HepG2 (cell line): Measurements from ENCODE around the gene AGPAT2. TPM values are rescaled to one million over a fixed set of nuclear protein-coding genes. Genes with fewer than 3 reads are reported as not detected.

Source experiments
- BCL3 ChIP-seq: sonication (generic); formaldehyde crosslinking; IDR thresholded peaks from 2 replicates; pipeline ENCODE4 v1.5.1; 2020; ENCODE audit warnings: mild to moderate bottlenecking, missing genetic modification reagents, moderate library complexity
- GABPB1 ChIP-seq: IDR thresholded peaks from 2 replicates; pipeline ENCODE4 v1.6.1; 2016; ENCODE audit warnings: mild to moderate bottlenecking, missing genetic modification reagents, moderate library complexity, missing compliant biosample characterization
- HES4 ChIP-seq: sonication (generic); formaldehyde crosslinking; IDR thresholded peaks from 2 replicates; pipeline ENCODE4 v1.9.0; 2021; ENCODE audit warnings: mild to moderate bottlenecking, missing genetic modification reagents, borderline replicate concordance
- HIC2 ChIP-seq: sonication (generic); formaldehyde crosslinking; IDR thresholded peaks from 2 replicates; pipeline ENCODE4 v1.9.0; 2022; ENCODE audit warnings: low read depth, missing genetic modification reagents
- HMG20B ChIP-seq: conservative IDR thresholded peaks from 2 replicates; pipeline ENCODE4 v1.6.1; 2016; ENCODE audit warnings: missing genetic modification reagents, missing compliant biosample characterization
- HOXA3 ChIP-seq: sonication (generic); formaldehyde crosslinking; IDR thresholded peaks from 2 replicates; pipeline ENCODE4 v1.5.0; 2020; ENCODE audit warnings: missing genetic modification reagents
- JUNB ChIP-seq: sonication (generic); formaldehyde crosslinking; IDR thresholded peaks from 2 replicates; pipeline ENCODE4 v1.8.0; 2022; ENCODE audit warnings: missing genetic modification reagents, mild to moderate bottlenecking, borderline replicate concordance
- KAT8 ChIP-seq: IDR thresholded peaks from 2 replicates; pipeline ENCODE4 v1.6.1; 2016; ENCODE audit warnings: missing genetic modification reagents, missing compliant biosample characterization
- KDM4B ChIP-seq: sonication (generic); formaldehyde crosslinking; IDR thresholded peaks from 2 replicates; pipeline ENCODE4 v1.4.0; 2020; ENCODE audit warnings: missing genetic modification reagents
- KLF16 ChIP-seq, 2 experiments: sonication (generic) in 1 of 2; formaldehyde crosslinking in 1 of 2; IDR thresholded peaks; 2 replicates each; pipeline versions ENCODE4 v1.6.1 to v1.8.0; 2016 to 2023; ENCODE audit warnings: missing genetic modification reagents in 2 of 2, missing compliant biosample characterization in 1 of 2
- MAX ChIP-seq: IDR thresholded peaks from 2 replicates; pipeline ENCODE4 v1.6.1; 2012; ENCODE audit warnings: inconsistent platforms
- NCOA2 ChIP-seq: sonication (generic); formaldehyde crosslinking; IDR thresholded peaks from 2 replicates; pipeline ENCODE4 v1.8.0; 2022; ENCODE audit warnings: inconsistent platforms
- RELA ChIP-seq: sonication (generic); formaldehyde crosslinking; IDR thresholded peaks from 2 replicates; pipeline ENCODE4 v1.4.0; 2020; ENCODE audit warnings: missing genetic modification reagents
- SALL1 ChIP-seq: sonication (generic); formaldehyde crosslinking; IDR thresholded peaks from 2 replicates; pipeline ENCODE4 v1.8.0; 2022; ENCODE audit warnings: mild to moderate bottlenecking, missing genetic modification reagents
- SIX1 ChIP-seq: sonication (generic); formaldehyde crosslinking; IDR thresholded peaks from 2 replicates; pipeline ENCODE4 v1.4.0; 2020; ENCODE audit warnings: missing genetic modification reagents, borderline replicate concordance
- SP140L ChIP-seq: sonication (generic); formaldehyde crosslinking; IDR thresholded peaks from 2 replicates; pipeline ENCODE4 v1.4.0; 2020; ENCODE audit warnings: missing genetic modification reagents, borderline replicate concordance
- TCF7 ChIP-seq: sonication (generic); IDR thresholded peaks from 2 replicates; pipeline ENCODE4 v1.6.1; 2016; ENCODE audit warnings: antibody characterized with exemption, low read depth
- TFE3 ChIP-seq: IDR thresholded peaks from 2 replicates; pipeline ENCODE4 v1.6.1; 2016
- ZFP82 ChIP-seq: sonication (generic); formaldehyde crosslinking; IDR thresholded peaks from 2 replicates; pipeline ENCODE4 v1.5.1; 2020; ENCODE audit warnings: mild to moderate bottlenecking, missing genetic modification reagents, borderline replicate concordance
- ZNF263 ChIP-seq: sonication (generic); formaldehyde crosslinking; IDR thresholded peaks from 2 replicates; pipeline ENCODE4 v1.4.0; 2020; ENCODE audit warnings: missing genetic modification reagents
- ZNF264 ChIP-seq: sonication (generic); formaldehyde crosslinking; IDR thresholded peaks from 2 replicates; pipeline ENCODE4 v1.4.0; 2020; ENCODE audit warnings: missing genetic modification reagents
- ZNF589 ChIP-seq: sonication (generic); formaldehyde crosslinking; conservative IDR thresholded peaks from 2 replicates; pipeline ENCODE4 v1.8.0; 2022; ENCODE audit warnings: mild to moderate bottlenecking, moderate library complexity, missing genetic modification reagents
- ZSCAN5A ChIP-seq: sonication (generic); formaldehyde crosslinking; IDR thresholded peaks from 2 replicates; pipeline ENCODE4 v1.8.0; 2022; ENCODE audit warnings: mild to moderate bottlenecking, missing genetic modification reagents, borderline replicate concordance
- polyA plus RNA-seq, 8 experiments: library from polyadenylated mRNA; depleted of rRNA in 3 of 8; stranded (reverse) in 7 of 8; unstranded in 1 of 8; fragments of >200 nt; fragmentation: Illumina TruSeq in 4 of 8; extraction: Trizol in 4 of 8; gene quantifications; 2 replicates each; pipeline versions ENCODE4 v1.2.1 to v1.2.3, GENCODE V29; 2011 to 2016; ENCODE audit warnings: low read depth in 4 of 8, missing spikeins in 1 of 8, mixed read lengths in 1 of 8; ENCODE audit not compliant: insufficient read depth in 1 of 8
- total RNA-seq, 5 experiments: library from RNA; depleted of rRNA; stranded (reverse); fragments of >200 nt; fragmentation: Illumina TruSeq; extraction: Trizol; gene quantifications; 2 replicates each; pipeline ENCODE4 v1.2.3, GENCODE V29; 2016; ENCODE audit warnings: low read depth in 1 of 5

Gene AGPAT2
- total and polyA plus RNA-seq, 2 of the 13 experiments (the other 11 are each of a cell fraction or from before 2014, with no cell fraction given), result 3.9 to 25.8 TPM

- TF ChIP-seq HES4 (CRISPR knock-in tag) (no peak), ZNF589 (no peak), GABPB1 (CRISPR knock-in tag) (peak; percentile 23), TCF7 (peak; percentile 77), JUNB (CRISPR knock-in tag) (no peak), BCL3 (CRISPR knock-in tag) (no peak), NCOA2 (CRISPR knock-in tag) (peak; percentile 89), SP140L (CRISPR knock-in tag) (0 out of 2 replicates have a peak, but pooled peaks have one; percentile 45), HMG20B (CRISPR knock-in tag) (peak; percentile 100), ZNF264 (CRISPR knock-in tag) (0 out of 2 replicates have a peak, but pooled peaks have one; percentile 41), SALL1 (peak; percentile 86; the same call in 1 of the 2 replicates), KAT8 (peak; percentile 32; the same call in 1 of the 2 replicates), HOXA3 (CRISPR knock-in tag) (peak; percentile 80), MAX (peak; percentile 65), SIX1 (peak; percentile 57; the same call in 1 of the 2 replicates), KDM4B (CRISPR knock-in tag) (peak; percentile 59; the same call in 1 of the 2 replicates), RELA (CRISPR knock-in tag) (no peak), KLF16 (CRISPR knock-in tag; IDR thresholded peaks at IDR 0.05) (peak in 1 of 2 experiments; percentile 78; a peak in 2 of 4 replicates), ZSCAN5A (CRISPR knock-in tag) (peak; percentile 52; the same call in 1 of the 2 replicates), HIC2 (no peak; the same call in 1 of the 2 replicates), TFE3 (peak; percentile 79; the same call in 1 of the 2 replicates), ZFP82 (no peak), ZNF263 (peak; percentile 37; the same call in 1 of the 2 replicates)
These were observed 60.3 kb downstream of the AGPAT2 start (continued) for GRCh38 chr9:136626740-136627642.
